Neural cell (in vitro differentiated cells): ENCODE data around the gene CHURC1. TPM values are rescaled to one million over a fixed set of nuclear protein-coding genes. Genes with fewer than 3 reads are reported as not detected.

Experiments
- H2AFZ ChIP-seq: fragments of 200-600, 300-800 bp; sonication (generic), shearing (Covaris generic); 2 replicates; pipeline ENCODE4 v1.6.0; 2014; ENCODE audit warnings: low read depth, mild to moderate bottlenecking, antibody characterized with exemption, low read length, moderate library complexity
- H3F3A ChIP-seq: fragments of 200-600 bp; shearing (Covaris generic); 2 replicates; pipeline ENCODE4 v1.6.1; 2016; ENCODE audit warnings: mild to moderate bottlenecking, moderate library complexity, mixed read lengths, antibody characterized with exemption, low read length; ENCODE audit not compliant: insufficient read depth, poor library complexity, severe bottlenecking
- H3K27ac ChIP-seq: fragments of 200-600, 300-800 bp; sonication (generic), shearing (Covaris generic); 2 replicates; pipeline ENCODE4 v1.5.1; 2014; ENCODE audit warnings: mild to moderate bottlenecking, low read length, moderate library complexity
- H3K27me3 ChIP-seq: fragments of 300-800, 200-600 bp; sonication (generic), shearing (Covaris generic); 2 replicates; pipeline ENCODE4 v1.6.0; 2014; ENCODE audit warnings: mild to moderate bottlenecking, low read depth, low read length, moderate library complexity; ENCODE audit not compliant: insufficient read depth
- H3K36me3 ChIP-seq: fragments of 300-800, 200-600 bp; sonication (generic), shearing (Covaris generic); 2 replicates; pipeline ENCODE4 v1.5.1; 2014; ENCODE audit warnings: mild to moderate bottlenecking, antibody characterized with exemption, low read length, moderate library complexity; ENCODE audit not compliant: insufficient read depth
- H3K4me2 ChIP-seq: fragments of 300-800, 200-600 bp; sonication (generic), shearing (Covaris generic); 2 replicates; pipeline ENCODE4 v1.6.0; 2014; ENCODE audit warnings: mild to moderate bottlenecking, low read length
- H3K4me3 ChIP-seq: fragments of 300-800, 200-600 bp; sonication (generic), shearing (Covaris generic); 2 replicates; pipeline ENCODE4 v1.5.1; 2014; ENCODE audit warnings: mild to moderate bottlenecking, low read length, moderate library complexity
- H3K79me2 ChIP-seq: fragments of 200-600 bp; shearing (Covaris generic); replicated peaks from 2 replicates; pipeline ENCODE4 v1.6.0; 2014; ENCODE audit warnings: mild to moderate bottlenecking, low read length, moderate library complexity; ENCODE audit not compliant: insufficient read depth
- H3K9ac ChIP-seq: fragments of 300-800, 200-600 bp; sonication (generic), shearing (Covaris generic); 2 replicates; pipeline ENCODE4 v1.6.1; 2016; ENCODE audit warnings: mild to moderate bottlenecking, low read length, mixed read lengths
- H3K9me2 ChIP-seq: fragments of 200-600 bp; shearing (Covaris generic); 2 replicates; pipeline ENCODE4 v1.6.1; 2016; ENCODE audit warnings: mild to moderate bottlenecking, low read length, mixed read lengths; ENCODE audit not compliant: insufficient read depth
- H3K9me3 ChIP-seq: fragments of 200-600, 300-800 bp; sonication (generic), shearing (Covaris generic); 2 replicates; pipeline ENCODE4 v1.6.1; 2016; ENCODE audit warnings: mild to moderate bottlenecking, mixed run types, low read length, moderate library complexity, mixed read lengths
- H4K20me1 ChIP-seq: fragments of 200-600 bp; shearing (Covaris generic); 2 replicates; pipeline ENCODE4 v1.6.1; 2016; ENCODE audit warnings: mild to moderate bottlenecking, mixed run types; ENCODE audit not compliant: insufficient read depth
- CTCF ChIP-seq: fragments of 450-650 bp; IDR thresholded peaks from 2 replicates; pipeline ENCODE4 v1.5.1; 2014; ENCODE audit warnings: antibody characterized with exemption, mild to moderate bottlenecking, moderate library complexity; ENCODE audit not compliant: poor library complexity, severe bottlenecking
- EP300 ChIP-seq: fragments of 450-650 bp; conservative IDR thresholded peaks from 2 replicates; pipeline ENCODE4 v1.6.1; 2014; ENCODE audit warnings: antibody characterized with exemption, mild to moderate bottlenecking, moderate library complexity; ENCODE audit not compliant: poor library complexity, severe bottlenecking
- EZH2 ChIP-seq: fragments of 200-600, 300-800 bp; shearing (Covaris generic), sonication (generic); IDR thresholded peaks from 2 replicates; pipeline ENCODE4 v1.6.1; 2014; ENCODE audit warnings: antibody characterized with exemption, low read length, borderline replicate concordance, mild to moderate bottlenecking; ENCODE audit not compliant: insufficient read depth, poor library complexity, severe bottlenecking
- MXI1 ChIP-seq: fragments of 450-650 bp; conservative IDR thresholded peaks from 2 replicates; pipeline ENCODE4 v1.6.1; 2014; ENCODE audit warnings: antibody characterized with exemption, mild to moderate bottlenecking; ENCODE audit not compliant: poor library complexity, severe bottlenecking
- POLR2AphosphoS5 ChIP-seq: IDR thresholded peaks from 2 replicates; pipeline ENCODE4 v1.6.1; 2012
- RAD21 ChIP-seq: fragments of 450-650 bp; conservative IDR thresholded peaks from 2 replicates; pipeline ENCODE4 v1.6.1; 2014; ENCODE audit warnings: antibody characterized with exemption, mild to moderate bottlenecking, moderate library complexity
- REST ChIP-seq: IDR thresholded peaks from 2 replicates; pipeline ENCODE4 v1.6.1; 2012; ENCODE audit warnings: borderline replicate concordance
- SMC3 ChIP-seq: fragments of 450-650 bp; conservative IDR thresholded peaks from 2 replicates; pipeline ENCODE4 v1.6.1; 2014; ENCODE audit warnings: antibody characterized with exemption, mild to moderate bottlenecking, moderate library complexity; ENCODE audit not compliant: poor library complexity
- TAF1 ChIP-seq: IDR thresholded peaks from 2 replicates; pipeline ENCODE4 v1.6.1; 2012; ENCODE audit warnings: low read depth
- polyA minus RNA-seq: library from RNA; depleted of rRNA, polyadenylated mRNA; stranded (reverse); fragments of >200 nt; gene quantifications from 2 replicates; pipeline ENCODE4 v1.2.3, GENCODE V29; 2014
- polyA plus RNA-seq: library from polyadenylated mRNA; depleted of rRNA; stranded (reverse); fragments of >200 nt; gene quantifications from 2 replicates; pipeline ENCODE4 v1.2.3, GENCODE V29; 2014

CHURC1 gene
- polyA plus RNA-seq (40.5 and 69.5 TPM in 2 replicates), polyA minus RNA-seq (53.8 and 76.3 TPM in 2 replicates)

DNA sequence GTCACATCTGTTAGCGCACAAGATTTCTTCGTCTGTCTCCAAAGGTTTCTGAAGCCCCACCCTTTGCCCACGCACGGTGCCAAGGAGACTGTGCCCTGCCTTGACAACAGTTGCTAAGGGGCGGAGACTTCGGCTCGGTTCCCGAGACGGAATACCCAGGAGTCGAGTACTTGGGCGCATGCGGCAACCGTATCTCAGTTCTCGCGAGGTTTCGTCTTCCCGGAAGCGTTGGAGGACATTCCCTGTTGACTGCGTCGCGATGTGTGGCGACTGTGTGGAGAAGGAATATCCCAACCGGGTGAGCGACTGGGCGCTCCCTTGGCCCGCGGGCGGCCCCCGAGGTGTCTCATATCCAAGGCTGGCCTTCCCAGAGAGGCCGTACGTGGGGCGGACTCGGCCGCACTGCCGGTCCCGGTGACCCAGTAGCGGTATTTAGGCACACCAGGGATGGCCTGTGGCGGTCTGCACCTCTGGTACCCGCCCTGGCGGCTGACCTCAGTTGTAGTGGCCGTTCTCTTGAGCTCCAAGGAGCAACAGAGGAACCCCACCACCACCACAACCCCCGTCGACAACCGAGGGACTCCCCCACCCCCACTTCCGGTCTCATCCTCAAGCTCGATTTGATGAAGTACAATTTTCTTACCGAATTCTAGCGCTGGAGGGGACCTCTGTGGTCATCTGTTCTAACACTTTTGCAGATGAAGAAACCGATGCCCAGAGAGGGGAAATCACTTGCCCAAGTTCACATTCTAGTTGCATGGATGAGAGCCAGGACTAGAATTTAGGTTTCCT lies at the start of gene CHURC1:
Gene CHURC1 (plus strand): TSS at position 219 of the 792 bp plus-strand sequence. CDS start 41 bp downstream, at position 260.
- Histone ChIP-seq H3K27me3 (no peaks in the 10 kb centered on the region), H3K36me3 (no peaks in the 10 kb centered on the region), H3F3A (no peaks in the 10 kb centered on the region), H2AFZ (peak within 1 kb of the TSS; percentile 89), H3K9ac (peak within 1 kb of the TSS; percentile 98), H3K4me3 (peak within 1 kb of the TSS; percentile 81), H3K9me3 (no peaks in the 10 kb centered on the region), H3K27ac (peak within 1 kb of the TSS; percentile 89), H4K20me1 (no peaks in the 10 kb centered on the region), H3K79me2 (peaks cover 17% of the 10 kb centered on the region), H3K4me2 (peak within 1 kb of the TSS; percentile 81), H3K9me2 (no peaks in the 10 kb centered on the region)
- peak; percentile 100 for TF ChIP-seq POLR2AphosphoS5
- TF ChIP-seq CTCF = no peak
- no peak for TF ChIP-seq RAD21
- TF ChIP-seq REST = peak; percentile 94
- peak; percentile 91 for TF ChIP-seq TAF1
- no peak for TF ChIP-seq EZH2
- peak; percentile 85 for TF ChIP-seq MXI1
- peak; percentile 44 for TF ChIP-seq EP300

DNA sequence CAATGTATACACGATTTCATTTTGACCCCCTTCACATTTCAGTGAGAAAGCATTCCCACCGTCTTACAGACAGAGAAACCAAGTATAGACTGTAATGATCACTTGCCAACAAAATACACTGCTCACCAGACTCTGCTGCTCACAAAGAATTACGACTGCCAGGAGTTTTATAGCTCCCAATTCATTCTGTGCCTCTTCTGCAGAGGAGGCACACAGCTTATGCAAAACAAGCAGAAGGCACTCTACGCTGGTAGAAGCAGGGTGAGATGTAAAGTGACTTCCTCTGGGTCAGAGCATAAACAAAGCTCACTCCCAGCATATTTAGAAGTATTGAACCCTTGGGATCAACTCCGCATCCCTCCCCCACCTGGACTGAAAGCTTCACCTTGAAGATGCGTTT lies 49.1 kb upstream of the CHURC1 start:
- Histone ChIP-seq H3K4me3 (no peak overlapping the region), H3K9me2 (no peaks in the 10 kb centered on the region), H3K79me2 (no peaks in the 10 kb centered on the region), H4K20me1 (no peaks in the 10 kb centered on the region), H2AFZ (no peak overlapping the region), H3K4me2 (no peak overlapping the region), H3K9me3 (no peaks in the 10 kb centered on the region), H3F3A (no peaks in the 10 kb centered on the region), H3K27ac (no peak overlapping the region), H3K27me3 (no peaks in the 10 kb centered on the region), H3K9ac (no peak overlapping the region), H3K36me3 (no peaks in the 10 kb centered on the region)
- no peak for TF ChIP-seq REST
- no peak for TF ChIP-seq TAF1
- no peak for TF ChIP-seq SMC3
- TF ChIP-seq CTCF = no peak
- TF ChIP-seq MXI1 = no peak
- no peak for TF ChIP-seq EZH2
- TF ChIP-seq EP300 = no peak
